Right lung (tissue), 5 donors: ENCODE measurements around the gene C9orf152. TPM values are rescaled to one million over a fixed set of nuclear protein-coding genes. Genes with fewer than 3 reads are reported as not detected.
"Not testable (repeated sequence)": the region's sequence is repeated elsewhere in the genome, so short reads cannot be mapped to it uniquely, and the experiment has no call there.

Experiments
- DNase-seq, 2 donors: peaks; one replicate each; pipeline ENCODE4 v3.0.0-alpha.2; 2013
- polyA plus RNA-seq, 5 donors: library from polyadenylated mRNA; unstranded; fragments of 120-200 nt; gene quantifications; one replicate each; pipeline versions ENCODE4 v1.2.1 to v1.2.3, GENCODE V29; 2013; ENCODE audit warnings: inconsistent platforms in 1 of 5, low replicate concordance in 1 of 5; ENCODE audit not compliant: insufficient read length in 5 of 5, insufficient read depth in 1 of 5

The C9orf152 gene
- polyA plus RNA-seq, 5 donors: 6.9 to 13.6 (median 9.5) TPM

- DNase-seq: no peak
Observed at GRCh38 chr9:110220809-110221208, 12.8 kb upstream of the C9orf152 start.

DNA sequence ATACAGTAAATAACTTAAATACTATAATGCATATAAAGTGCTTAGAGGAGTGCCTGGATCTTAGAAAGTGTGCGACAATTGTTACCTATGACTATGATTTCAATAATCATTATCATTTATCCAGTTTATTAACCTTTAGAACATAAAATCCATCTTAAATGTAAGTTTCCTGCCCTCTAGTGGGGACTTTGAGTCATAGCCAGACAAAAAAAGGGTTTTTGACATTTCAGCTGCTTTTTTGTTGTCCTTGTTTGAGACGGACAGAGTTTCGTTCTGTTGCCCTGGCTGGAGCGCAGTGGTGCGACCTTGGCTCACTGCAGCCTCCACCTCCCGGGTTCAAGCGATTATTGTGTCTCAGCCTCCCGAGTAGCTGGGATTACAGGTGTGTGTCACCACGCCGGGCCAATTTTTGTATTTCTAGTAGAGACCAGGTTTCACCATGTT lies 9.7 kb upstream of the C9orf152 start:
- peak in 1 of 2 donors; percentile 40 for DNase-seq

DNA sequence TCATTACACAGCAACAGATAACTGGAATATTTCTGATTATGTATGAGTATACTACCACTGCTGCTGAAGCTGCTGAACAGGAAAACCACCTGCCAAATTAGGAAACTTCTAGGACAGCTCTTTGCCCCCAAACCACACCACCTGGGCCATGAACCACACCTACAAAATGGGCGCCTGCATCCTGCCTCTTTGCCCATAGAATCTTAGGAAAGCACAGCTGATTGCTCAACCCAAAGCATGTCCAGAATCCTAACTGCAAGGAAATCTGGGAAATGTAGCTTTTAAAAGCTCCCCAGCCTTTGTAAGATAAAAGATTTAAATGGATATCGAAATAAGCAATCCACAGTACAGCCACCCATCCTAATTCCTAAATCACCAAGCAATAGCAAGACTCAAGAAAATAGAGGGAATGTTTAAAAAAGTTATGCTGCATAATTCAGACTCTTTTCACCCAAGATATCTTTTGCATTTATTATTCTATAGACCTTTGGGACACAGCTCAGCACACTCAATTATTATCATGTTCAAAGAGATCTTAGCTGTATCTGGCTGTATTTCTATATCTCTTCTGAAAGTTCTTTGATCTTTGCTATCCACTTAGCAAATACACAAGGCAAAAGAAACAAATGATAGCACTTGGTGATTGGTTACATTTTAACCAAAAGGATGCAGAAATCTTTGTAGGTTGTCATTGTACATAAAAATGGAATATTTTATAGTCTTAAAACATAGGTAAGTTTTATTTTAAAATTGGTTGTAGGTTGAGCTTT lies 6.8 kb upstream of the C9orf152 start:
- DNase-seq: no peak

DNA sequence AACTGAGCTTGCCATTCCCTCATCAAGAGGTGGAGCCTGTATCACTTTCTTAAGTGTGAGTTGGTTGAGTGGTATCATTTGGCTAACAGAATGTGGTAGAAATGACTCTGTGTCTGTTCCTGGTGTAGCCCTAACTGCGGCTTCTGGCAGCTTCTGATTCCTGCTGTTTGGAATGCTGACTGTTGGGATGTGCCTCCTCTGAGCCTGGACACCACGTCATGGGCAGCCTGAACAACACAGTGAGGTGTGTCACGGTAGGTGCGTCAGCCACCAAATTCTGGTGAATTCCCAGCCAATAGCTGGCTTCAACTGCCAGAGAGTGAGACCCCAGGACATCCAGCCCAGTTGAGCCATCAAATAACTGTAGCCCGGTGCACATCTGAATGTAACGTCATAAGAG lies 6.1 kb upstream of the C9orf152 start:
- DNase-seq: no peak

DNA sequence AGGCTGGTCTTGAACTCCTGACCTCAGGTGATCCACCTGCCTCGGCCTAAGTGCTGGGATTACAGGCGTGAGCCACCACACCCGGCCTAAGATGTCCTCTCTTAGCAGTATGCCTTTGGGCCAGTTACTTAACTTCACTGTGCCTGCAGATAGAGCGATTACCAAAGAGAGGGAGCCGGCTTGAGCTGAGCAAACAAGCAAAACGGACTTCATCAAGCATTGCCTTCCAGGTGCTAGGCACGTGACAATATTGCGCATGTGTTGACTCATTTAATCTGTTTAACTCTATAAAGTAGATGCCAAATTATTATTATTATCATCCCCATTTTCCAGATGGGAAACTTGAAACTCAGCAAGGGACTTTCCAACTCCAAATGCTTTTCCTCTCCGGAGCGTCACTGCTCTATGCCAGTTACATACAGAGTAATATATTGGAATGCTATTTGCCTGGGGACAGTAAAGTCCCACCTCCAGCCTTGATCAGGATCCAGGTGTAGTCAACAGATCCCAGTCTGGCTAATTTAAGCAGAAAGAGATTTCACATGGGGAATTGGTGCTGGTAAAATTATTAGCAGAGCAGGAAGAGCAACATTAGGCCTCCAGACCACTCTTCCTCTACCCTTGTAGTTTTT lies 5.6 kb upstream of the C9orf152 start:
- no peak for DNase-seq

GRCh38 chr9:110207071-110207641 lies 803 bp downstream of the C9orf152 start:
- peak; percentile 55 to 72 for DNase-seq

DNA sequence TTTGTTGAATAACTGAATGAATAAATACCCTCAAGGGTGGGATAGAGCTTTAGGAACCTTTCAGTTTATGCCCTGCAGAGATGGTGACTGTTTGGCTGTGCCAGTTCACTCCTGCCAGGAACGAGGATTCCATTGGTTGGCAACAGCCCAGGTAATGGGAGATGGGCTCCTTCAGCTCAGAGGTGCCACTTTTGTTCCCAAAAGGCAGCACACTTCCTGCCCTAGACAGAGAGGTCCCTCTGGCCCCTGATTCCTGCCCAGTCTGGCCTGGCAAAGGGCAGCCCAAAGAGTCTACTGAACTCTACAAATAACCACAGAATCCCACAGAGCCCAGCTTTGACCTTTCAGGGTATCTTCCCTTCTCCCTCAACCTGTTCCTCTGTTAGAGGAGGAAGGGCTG lies 1.6 kb downstream of the C9orf152 start:
- no peak for DNase-seq

DNA sequence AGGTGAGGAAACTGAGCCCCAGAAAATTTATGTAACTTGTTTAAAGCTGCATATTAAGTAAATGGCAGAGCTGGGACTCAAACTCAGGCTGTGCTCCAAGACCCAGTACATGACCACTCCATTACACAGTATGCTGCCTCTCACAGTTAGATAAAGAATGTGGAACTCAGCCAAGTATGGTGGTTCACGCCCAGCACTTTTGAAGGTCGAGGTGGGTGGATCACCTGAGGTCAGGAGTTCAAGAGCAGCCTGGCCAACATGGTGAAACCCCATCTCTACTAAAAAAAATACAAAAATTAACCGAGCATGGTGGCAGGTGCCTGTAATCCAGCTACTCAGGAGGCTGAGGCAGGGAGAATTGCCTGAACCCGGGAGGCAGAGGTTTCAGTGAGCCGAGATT lies 2.3 kb downstream of the C9orf152 start:
- DNase-seq: not testable (repeated sequence)

GRCh38 chr9:110202232-110202631 lies 5.7 kb downstream of the C9orf152 start:
- no peak for DNase-seq

- no peak for DNase-seq
Observed at GRCh38 chr9:110199643-110200042, 8.3 kb downstream of the C9orf152 start.

DNA sequence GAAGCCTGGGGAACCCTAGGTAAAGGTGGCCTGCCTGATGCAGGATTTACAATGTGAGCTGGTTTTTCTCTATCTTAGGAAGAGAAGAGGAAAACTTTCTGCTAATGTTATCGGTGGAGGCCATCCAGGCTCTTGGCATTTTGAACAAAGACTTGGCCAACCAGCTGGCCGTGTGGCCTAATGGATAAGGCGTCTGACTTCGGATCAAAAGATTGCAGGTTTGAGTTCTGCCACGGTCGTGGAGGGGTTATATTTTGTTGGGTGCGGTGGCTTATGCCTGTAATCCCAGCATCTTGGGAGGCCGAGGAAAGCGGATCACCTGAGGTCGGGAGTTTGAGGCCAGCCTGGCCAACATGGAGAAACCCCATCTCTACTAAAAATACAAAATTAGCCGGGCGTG lies 9.6 kb downstream of the C9orf152 start:
- DNase-seq: no peak

GRCh38 chr9:110197330-110198187 lies 10.4 kb downstream of the C9orf152 start:
- DNase-seq: no peak

DNA sequence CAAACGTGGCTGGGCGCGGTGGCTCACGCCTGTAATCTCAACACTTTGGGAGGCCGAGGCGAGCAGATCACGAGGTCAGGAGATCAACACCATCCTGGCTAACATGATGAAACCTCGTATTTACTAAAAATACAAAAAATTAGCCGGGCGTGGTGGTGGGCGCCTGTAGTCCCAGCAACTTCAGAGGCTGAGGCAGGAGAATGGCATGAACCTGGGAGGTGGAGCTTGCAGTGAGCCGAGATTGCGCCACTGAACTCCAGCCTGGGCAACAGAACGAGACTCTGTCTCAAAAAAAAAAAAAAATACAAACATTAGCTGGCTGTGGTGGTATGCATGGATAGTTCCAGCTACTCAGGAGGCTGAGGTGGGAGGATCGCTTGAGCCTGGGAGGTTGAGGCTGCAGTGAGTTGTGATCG lies 11.9 kb downstream of the C9orf152 start:
- DNase-seq: not testable (repeated sequence)

- DNase-seq: peak; percentile 72 to 78
Observed at GRCh38 chr9:110192531-110193261, 15.3 kb downstream of the C9orf152 start.

DNA sequence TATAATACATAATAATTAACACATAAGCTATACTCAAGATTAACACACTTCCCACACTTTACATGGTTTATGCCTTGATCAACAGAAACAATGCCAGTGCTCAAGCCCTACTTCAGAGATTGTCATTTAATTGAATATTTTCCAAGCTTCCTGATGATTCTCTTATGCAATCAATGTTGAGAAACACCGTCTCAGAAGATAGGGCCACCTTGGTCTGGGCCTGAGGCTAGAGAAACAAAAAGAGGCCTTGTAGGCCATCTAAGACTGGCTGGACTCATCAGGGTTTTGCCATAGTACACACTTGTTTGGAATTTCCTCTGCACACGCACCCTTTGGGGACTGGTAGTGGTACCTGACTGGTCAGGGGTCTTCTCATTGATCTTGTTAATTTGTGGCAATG lies 16.3 kb downstream of the C9orf152 start:
- no peak for DNase-seq

DNA sequence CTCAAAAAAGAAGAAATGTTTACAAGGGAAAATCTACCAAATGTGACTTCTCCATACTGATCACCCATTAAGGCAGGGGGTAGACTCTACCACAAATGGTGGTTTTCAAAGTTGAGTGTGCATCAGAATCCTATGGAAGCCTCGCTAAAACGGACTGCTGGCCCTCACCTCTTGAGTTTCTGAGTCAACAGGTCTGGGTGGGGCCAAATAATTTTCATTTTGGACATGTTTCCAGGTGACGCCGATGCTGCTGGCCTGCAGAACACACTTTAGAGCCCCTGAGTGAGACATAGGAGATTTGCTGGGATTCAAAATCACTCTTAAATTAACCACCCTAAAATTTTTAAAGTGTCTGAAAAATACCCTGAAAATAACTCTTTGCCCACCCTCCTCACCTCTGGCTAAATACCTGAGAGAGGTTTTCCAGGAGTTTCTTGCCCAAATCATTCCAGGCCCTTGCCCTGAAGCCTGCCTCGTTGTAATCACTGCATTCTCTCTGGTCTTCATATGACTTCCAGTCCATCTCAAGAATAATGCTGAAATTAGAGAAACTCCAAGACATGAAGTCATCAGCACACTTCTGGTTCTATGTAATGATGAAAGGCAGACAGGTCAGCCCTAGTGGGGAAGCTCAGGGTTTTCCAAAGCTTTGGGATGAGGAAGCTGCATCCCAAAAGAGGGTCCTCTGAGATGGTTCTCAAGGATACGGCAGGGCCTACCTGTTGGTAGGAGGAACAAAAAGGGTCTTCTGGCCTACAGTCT lies 18.2 kb downstream of the C9orf152 start:
- DNase-seq: no peak

DNA sequence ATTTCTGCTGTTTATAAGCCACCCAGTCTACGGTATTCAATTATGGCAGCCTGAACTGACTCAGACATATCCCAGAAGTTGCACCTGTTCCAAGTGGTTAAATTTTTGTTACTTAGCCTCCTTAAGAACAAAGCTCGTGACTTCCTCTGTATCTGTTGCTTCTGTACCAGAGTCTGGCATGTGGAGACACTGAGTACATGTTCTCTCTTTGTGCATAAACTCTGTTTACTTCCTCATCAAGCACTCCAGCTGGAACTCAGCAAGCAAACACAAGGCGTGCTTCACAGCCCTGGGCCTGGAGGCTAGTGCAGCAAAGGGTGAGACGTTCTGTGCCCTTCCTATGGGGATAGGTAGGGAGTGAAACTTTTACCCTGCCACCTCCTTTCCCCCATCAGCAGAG lies 19.0 kb downstream of the C9orf152 start:
- DNase-seq: peak; percentile 52 to 57

- DNase-seq: no peak
Observed at GRCh38 chr9:110188101-110188500, 19.9 kb downstream of the C9orf152 start.

GRCh38 chr9:110187126-110187525 lies 20.8 kb downstream of the C9orf152 start:
- no peak for DNase-seq

DNA sequence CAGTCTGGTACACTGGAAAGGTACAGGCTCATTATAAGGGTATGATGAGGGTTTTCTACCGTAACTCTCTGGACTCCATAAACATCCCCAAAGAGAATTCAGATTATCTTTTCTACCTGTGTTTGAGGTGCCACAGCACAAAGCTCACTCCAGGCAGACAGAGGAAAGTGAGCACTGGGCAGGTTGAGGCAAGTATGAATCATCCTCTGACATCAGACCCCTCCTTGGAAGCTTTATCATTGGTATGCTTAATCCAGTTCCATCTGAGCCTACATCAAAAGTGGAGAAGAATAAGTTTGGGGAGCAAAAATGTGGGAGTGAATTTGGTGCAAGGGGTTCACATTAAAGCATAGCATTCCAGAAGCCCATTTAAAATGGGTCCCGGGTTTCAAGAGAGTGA lies 21.7 kb downstream of the C9orf152 start:
- DNase-seq: no peak

GRCh38 chr9:110185806-110186205 lies 22.2 kb downstream of the C9orf152 start:
- no peak for DNase-seq
